Germinal center (tissue), 1 donor: ENCODE measurements around the gene USP51.
A peak's percentile ranks its signal among the peaks of the same experiment; 100 is the strongest.
"Not testable (repeated sequence)": the region's sequence is repeated elsewhere in the genome, so short reads cannot be mapped to it uniquely, and the experiment has no call there.

Source experiments
- DNase-seq: peaks from one replicate; pipeline ENCODE4 v3.0.0; 2012; ENCODE audit warnings: mixed read lengths, low spot score

The USP51 gene

GRCh38 chrX:55489314-55490009 lies at the start of gene USP51:
Gene USP51, minus strand, starts transcription at chrX:55489848. Its CDS starts 909 bp downstream, at chrX:55488939.
- peak; percentile 28 for DNase-seq

- no peak for DNase-seq
Observed at GRCh38 chrX:55524487-55524886, 34.8 kb upstream of the USP51 start.

- no peak for DNase-seq
Observed at GRCh38 chrX:55523356-55523755, 33.7 kb upstream of the USP51 start.

- no peak for DNase-seq
Observed at GRCh38 chrX:55522596-55523276, 33.1 kb upstream of the USP51 start.

GRCh38 chrX:55521687-55522086 lies 32.0 kb upstream of the USP51 start:
- DNase-seq, result no peak

GRCh38 chrX:55516794-55517481 lies 27.3 kb upstream of the USP51 start:
- DNase-seq, result not testable (repeated sequence)

GRCh38 chrX:55513045-55513737 lies 23.5 kb upstream of the USP51 start:
- not testable (repeated sequence) for DNase-seq

GRCh38 chrX:55508410-55509152 lies 18.9 kb upstream of the USP51 start:
- DNase-seq, result not testable (repeated sequence)

- DNase-seq, result not testable (repeated sequence)
Observed at GRCh38 chrX:55507699-55508098, 18.1 kb upstream of the USP51 start.

- not testable (repeated sequence) for DNase-seq
Observed at GRCh38 chrX:55507010-55507409, 17.4 kb upstream of the USP51 start.

GRCh38 chrX:55490974-55491373 lies 1.3 kb upstream of the USP51 start:
- DNase-seq, result no peak

GRCh38 chrX:55490121-55490520 lies 473 bp upstream of the USP51 start:
- no peak for DNase-seq

- DNase-seq, result peak; percentile 63
Observed at GRCh38 chrX:55488593-55489313, 895 bp downstream of the USP51 start.

- no peak for DNase-seq
Observed at GRCh38 chrX:55488006-55488592, 1.5 kb downstream of the USP51 start.

GRCh38 chrX:55487143-55487542 lies 2.5 kb downstream of the USP51 start:
- DNase-seq, result no peak

GRCh38 chrX:55486736-55487135 lies 2.9 kb downstream of the USP51 start:
- DNase-seq, result no peak

- no peak for DNase-seq
Observed at GRCh38 chrX:55484948-55485347, 4.7 kb downstream of the USP51 start.

- no peak for DNase-seq
Observed at GRCh38 chrX:55480390-55481062, 9.1 kb downstream of the USP51 start.

GRCh38 chrX:55479956-55480355 lies 9.7 kb downstream of the USP51 start:
- not testable (repeated sequence) for DNase-seq

GRCh38 chrX:55465791-55466190 lies 23.9 kb downstream of the USP51 start:
- not testable (repeated sequence) for DNase-seq
